Uterus (tissue), 2 donors: ENCODE data around the gene TSACC.

Source experiments
- CTCF ChIP-seq, 4 experiments: fragments of 200-600 bp in 2 of 4; fragments of 450-650 bp in 2 of 4; sonication (generic) in 2 of 4; IDR thresholded peaks; one replicate each; pipeline ENCODE4 v1.5.1; 2016 to 2019; ENCODE audit warnings: antibody characterized with exemption in 4 of 4, mild to moderate bottlenecking in 2 of 4, moderate library complexity in 1 of 4
- POLR2A ChIP-seq, 2 donors: fragments of 450-650 bp; IDR thresholded peaks; one replicate each; pipeline ENCODE4 v1.6.1; 2016; ENCODE audit warnings: antibody characterized with exemption in 2 of 2, mild to moderate bottlenecking in 1 of 2, moderate library complexity in 1 of 2

- TF ChIP-seq CTCF (IDR thresholded peaks at IDR 0.05) (no peak), POLR2A (IDR thresholded peaks at IDR 0.05) (no peak)
Measured at GRCh38 chr1:156368889-156369684, 30.8 kb downstream of the TSACC start, which contains the start of gene RHBG.
